HG02623 (cell line): ENCODE results near the gene FYN.
"Not testable (repeated sequence)": the region's sequence is repeated elsewhere in the genome, so short reads cannot be mapped to it uniquely, and the experiment has no call there.

Experiments used
- ATAC-seq: cut with Tn5 transposase; IDR thresholded peaks from one replicate; pipeline ENCODE4 v1.9.1; 2021; ENCODE audit warnings: moderate library complexity; ENCODE audit not compliant: unreplicated experiment

Gene FYN

DNA sequence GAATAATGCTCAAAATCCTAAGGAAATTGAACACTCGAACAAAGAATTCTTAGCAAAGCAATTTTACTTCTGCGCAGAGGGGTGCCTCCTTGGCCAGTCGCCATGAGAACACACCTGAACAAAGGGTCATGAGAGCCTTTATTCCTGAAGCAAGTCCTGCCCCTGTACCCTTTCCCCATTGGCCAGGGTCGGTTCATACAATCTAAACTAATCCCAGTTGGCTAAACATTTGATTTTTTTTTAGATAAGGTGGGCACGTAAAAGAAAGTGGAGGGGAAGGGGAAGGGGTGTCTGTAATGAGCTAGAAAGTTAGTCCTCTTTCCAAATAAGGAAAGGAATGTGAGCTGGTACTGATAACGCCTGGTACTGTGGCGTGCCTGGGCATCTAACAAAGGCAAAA is 37.9 kb downstream of the FYN start:
- not testable (repeated sequence) for ATAC-seq

DNA sequence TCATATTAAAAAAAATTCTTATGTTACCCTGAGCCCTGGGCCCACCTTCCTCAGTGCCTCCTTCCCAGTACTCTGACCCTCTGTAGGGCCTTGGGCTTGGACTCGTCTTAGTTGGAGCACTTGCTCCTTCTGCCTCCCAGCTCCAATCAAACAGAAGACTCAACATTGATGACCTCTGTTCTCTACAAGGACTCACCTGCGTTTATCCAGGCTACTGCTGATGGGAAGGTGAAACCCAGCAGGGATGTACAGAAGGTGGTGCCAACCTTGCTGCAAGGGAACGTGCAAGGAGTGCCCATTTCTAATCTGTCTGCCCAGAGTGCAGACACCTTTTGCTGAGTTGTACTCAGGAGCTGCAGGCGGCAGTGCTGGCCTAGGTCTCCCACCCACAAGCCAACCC is 38.9 kb downstream of the FYN start:
- ATAC-seq, result no peak

DNA sequence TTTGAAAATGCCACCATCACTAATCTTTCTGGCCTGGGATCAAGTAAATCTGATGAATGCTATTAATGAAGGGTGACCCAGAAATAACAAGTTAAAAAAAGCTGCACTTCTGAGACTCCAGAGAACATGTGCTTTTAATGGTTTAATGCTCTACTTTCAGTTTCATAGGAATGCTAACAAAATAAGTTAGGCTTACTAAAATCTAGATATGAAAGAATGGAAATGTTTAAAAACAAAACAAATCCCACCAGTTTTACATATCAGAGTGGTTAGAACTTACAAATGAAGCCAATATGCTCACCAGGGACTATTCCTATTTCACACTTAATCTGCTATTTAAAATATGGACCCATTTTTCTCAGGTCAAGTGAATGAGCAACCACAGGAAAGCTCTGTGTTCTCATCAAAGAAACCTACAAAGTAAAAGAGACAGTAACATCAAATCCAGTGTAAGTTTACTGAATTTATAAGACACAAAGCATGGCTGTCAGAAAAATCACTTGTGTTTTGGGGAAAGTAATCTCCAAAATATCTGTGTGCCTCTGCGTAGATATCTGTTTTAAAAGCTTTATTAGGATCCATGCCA is 40.3 kb downstream of the FYN start:
- peak; percentile 39 for ATAC-seq

DNA sequence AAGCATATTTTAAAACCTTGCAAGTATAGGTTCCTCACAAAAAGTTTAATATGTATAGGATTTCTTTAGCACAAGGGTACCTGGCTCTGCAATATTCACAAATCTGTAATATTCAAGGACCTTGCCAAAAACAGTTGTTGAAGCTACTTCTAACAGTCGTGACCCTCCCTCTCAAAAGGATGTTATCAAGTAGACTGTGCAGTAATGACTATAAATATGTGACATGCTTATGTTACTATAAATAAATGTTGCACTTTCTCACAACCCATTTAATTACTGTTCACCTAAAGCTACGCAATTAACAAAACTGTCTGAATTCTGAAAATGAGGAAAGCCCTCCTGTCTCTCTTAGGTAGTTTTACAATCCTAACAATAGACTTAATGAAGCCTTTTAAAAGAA is 41.8 kb downstream of the FYN start:
- no peak for ATAC-seq

DNA sequence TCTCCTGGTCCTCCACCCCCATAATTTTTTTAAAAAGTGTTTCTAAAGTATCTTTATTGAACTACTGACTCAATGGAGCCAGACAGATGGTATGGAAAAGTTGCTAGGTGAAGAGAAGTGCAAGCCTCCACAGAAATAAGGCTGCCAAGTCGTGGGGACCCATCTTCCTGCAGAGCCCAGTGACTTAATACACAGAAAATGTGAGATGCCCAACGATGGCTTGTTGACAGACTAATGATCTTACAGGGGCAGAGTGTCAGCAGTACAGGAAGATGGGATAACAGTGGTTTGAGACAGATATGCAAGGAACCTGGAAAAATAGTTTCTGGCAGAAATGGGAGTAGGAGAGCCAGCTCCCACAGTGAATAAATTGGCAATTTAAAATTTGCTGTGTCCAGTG is 43.3 kb downstream of the FYN start:
- no peak for ATAC-seq

DNA sequence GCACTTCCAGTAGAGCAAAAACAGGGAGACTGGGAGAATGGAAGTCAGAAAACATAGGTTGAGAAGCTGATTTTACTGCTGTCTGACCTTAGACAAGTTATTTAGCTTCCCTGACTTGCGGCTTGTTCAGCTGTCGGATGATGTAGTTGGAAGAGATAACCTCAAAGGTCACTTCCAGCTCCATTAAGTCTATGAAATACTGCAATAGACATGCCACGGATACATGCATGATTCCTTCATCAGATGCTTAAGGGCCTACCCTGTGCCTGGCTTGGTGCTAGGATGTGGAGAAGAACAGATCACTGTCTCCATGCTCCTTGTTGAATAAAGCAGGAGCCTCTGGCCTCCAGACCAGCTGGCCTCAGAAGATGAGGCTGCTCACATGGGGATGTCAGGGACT is 43.7 kb downstream of the FYN start:
- ATAC-seq, result no peak

DNA sequence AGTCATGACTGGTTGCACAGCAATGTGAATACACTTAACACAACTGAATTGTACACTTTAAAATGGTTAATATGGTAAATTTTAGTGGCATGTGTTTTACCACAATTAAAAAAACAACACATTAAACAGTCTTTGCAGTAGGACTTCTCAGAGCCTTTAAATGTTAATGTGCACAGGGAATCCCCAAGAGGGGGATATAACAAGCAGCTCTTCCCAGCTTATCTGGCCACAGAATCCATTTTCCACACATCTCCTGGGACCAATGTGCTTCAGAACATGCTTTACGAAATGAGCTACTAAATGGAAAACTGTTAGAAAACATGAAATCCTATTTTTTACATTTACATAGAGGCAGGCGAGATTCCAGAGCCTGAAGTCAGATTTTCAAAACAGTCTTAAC is 44.4 kb downstream of the FYN start:
- ATAC-seq, result no peak

DNA sequence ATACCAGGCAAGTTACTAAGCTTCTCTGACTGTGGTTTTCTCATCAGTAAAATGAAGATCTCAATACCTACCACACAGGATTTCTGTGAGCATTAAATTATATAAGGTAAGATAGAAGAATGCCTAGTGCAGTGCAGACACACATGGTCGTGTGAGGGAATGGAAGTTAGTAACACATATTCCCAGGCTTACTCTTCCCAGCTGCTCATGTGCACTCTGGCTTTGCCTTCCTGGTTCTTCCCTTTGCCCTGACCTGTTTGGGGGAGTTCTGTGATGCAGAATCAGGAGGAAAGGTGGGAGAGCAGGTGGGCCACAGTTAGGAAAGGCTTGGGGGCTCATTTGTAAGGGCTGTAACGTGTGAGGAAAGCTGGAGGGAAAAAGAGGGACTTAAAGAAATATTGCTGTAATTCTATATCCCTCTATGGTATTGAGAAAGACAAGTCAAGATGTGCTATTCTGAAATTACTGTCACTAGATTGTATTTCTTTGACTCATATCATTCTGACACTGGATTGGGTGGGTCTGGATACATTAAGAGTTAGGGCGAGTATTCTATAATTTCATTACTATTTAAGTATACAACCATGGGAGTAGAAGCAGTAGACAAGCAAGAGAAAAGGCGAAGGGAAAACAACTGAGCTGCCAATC is 47.7 kb downstream of the FYN start:
- ATAC-seq, result no peak

DNA sequence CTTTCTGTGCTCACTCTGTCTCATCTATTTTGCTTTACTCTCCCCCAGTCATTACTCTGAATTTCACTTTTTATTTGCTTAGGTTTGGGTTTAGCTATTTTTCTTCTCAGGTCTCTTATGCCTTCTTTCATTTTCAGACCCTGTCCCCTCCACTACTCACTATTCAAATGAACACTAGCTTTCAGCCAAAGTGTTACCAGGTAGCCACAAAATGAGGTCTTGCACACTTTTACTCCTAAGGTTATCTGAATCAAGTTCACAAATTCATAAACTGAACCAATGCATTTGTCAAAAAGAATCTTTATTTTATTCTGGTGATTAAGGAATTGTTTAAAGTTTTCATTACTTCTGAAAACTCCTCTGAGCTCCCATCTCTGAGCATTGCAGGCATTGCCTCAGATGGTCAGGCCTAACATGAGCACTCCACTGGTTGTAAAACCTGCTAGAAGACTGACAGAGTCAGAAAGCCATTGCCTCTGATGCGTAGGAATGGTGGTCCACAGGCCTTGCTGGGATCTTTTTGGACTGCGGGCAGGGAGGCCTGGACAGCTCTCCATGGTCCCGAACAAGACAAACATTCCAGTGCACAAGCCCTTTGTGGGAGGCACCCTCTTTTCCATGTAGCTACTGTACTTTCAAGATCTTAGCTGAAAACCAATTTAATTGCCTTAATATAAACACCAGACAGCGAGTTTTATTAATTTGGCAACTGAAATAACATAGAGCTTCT is 48.5 kb downstream of the FYN start:
- peak; percentile 85 for ATAC-seq

DNA sequence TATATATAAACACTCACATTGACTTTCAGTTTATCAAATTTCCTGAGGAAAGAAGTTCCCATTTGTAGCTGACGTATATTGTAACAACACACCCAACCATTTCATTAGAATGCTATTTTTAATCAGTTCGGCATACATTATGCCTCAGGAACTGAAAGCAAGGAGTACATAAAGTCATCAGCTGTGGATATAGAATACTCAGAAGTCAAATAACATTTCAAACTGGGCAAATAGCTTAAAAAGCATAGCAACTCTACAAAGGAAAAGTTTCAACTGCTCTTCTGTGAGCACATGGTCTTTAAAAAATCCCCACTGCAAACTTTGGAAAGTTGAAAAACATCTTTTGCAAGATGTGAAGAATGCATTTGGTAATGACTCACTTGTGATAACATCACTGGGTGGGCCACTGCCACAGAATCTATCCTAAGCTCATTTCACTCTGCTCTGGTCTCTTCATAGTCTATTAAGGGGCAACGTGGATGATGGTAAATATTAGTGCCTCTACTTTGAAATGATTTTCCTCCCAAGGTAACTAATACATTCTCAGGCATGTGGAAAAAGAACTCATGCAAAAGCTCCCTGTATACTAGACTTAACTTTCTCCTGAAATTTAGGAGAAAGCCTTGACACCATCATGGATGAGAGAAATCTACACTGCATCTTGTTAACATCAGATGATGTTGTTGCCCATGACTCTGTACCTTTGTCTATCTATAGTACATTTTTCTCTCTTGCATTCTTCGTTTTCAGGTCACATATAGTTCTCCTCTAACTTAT is 49.2 kb downstream of the FYN start:
- no peak for ATAC-seq

DNA sequence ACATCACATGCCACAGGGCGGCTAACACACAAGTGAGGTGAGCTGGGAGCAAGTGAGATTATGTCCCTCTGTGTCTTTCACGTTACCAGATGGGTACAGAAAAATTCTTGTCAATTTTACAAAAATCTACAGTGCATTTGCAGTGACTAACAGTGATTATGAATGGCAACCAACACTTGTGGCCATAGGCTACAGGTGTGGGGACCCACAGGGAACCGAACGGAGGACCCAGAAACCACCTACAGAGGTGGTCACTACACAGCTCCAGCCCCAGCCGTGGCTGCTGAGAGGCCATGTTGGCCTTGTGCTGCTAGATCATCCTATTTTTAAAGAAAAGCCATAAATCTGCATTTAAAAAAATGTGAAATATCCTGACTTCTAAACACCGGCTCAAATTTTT is 50.2 kb downstream of the FYN start:
- ATAC-seq, result no peak

DNA sequence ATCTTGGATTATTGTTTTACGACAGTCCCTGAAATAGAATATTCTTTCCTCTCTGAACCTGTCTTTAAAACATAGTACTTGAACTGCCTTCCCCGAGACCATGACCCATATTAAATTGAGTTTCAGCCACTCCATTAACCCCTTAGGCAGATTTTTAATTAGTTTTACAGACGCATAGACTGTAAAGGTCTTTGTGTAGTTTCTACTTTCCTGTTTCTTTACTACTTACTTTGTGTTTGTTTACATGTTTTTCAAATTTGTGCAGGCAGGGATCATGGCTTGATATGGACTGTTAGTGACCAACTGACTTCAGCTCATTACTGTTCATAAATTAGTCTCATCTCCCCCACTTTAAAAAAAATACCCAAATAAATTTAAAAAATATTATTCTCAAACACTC is 53.8 kb downstream of the FYN start:
- no peak for ATAC-seq

DNA sequence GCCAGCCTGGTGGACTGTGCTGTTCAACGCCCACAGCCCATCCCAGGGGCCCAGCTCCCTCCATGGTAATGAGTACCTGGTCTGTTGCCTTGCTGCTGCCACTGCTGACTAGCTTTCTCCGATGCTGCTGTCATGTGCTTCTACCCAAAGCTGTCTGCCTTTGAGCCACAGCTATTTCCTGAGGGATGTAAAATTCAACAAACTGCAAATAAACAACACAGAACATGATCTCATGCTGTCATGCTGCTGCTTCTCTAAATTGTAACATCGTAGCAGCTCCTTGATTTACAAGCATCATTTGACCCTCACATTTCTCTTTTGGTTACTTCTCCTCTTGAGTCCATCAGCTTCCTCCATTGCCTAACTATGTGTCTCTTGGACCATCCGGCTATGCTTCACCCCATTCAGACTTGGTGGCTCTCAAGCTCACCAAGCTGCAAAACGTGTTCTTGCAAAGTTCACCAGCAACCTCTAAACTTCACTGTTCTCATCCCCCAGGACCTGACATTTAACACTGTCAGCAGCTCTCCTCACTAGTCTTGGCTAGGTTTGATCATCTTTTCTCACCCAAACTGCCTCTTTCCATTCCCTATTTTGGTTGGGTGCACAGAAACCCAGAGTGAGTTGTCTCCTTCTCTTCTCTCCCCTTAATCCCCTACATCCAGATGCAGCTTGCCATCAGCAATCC is 54.6 kb downstream of the FYN start:
- ATAC-seq, result no peak

DNA sequence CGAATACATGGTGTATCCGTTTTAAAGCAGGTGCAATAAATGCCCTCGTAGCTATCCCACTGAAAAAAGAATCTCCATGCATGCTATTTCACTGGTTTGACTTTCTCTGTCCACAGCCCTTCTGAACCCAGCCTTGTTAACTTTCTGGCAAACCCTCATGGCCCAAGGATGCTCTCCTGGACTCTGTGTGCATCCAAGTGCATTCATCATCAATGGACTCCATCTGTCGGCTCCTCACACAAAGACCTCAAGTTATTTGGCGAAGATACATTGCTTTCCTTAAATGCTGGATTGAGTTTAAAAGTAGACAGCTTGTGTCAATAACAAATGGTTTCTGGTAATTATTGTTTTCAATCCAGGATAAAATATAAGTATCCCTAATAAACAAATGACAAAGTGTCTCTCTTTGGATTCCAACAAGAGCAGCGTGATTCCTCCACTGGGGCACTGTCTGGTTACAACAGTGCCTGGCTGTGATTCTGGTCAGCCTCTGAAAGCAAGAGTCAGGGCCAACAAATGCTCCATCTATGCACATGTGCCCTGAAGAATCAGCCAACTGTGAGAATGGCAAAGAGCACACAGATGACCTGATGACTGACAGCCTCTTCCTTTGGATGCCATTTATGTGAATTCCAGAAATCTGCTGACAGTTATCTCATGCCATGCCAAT is 55.7 kb downstream of the FYN start:
- ATAC-seq, result no peak

DNA sequence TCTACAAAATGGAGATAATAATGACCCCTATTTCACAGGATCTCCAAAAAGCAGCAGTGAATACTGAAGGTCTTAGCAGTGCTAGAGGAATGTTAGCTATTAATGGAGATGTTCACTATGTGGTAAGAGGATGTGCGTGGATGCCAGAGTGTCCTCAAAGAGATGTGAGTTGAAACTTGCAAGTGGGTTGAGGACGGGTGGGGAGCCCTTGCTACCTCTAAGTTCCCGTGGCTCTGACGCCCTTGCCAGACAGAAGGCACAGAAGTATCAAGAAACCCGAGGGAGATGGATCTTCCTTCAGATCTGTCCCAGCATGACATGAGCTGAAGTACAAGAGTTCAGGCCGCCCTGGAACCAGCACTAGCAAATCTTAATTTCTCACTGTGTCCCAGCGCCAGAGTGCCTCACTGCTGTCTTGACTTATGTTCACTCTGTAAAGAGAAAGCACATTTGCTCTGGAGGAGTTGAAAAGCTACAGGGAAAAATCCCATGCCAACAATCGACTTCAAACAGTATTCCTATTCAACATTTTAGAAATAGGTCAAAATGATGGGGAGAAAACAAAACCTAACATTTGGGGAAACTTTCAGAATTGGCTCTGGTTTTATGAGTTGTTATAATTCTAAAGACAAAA is 59.5 kb downstream of the FYN start:
- ATAC-seq, result no peak

DNA sequence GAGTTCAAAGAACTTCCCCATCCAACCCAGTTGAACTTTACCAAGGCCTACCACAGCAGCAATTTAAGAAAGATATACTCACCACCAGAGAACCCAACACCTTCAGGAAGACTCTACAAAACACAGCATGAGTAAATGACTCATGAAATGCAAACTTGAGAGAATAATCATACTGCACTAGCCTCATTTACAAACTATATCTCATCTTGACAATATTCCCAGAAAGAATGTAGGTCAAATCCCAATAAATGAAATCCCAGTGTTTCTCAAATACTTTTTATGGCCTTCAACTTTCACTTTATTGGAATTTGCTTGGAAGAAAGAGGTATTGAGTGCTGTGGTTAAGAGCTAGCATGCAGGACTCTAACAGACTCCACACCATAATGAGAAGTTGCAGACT is 60.0 kb downstream of the FYN start:
- ATAC-seq, result no peak

DNA sequence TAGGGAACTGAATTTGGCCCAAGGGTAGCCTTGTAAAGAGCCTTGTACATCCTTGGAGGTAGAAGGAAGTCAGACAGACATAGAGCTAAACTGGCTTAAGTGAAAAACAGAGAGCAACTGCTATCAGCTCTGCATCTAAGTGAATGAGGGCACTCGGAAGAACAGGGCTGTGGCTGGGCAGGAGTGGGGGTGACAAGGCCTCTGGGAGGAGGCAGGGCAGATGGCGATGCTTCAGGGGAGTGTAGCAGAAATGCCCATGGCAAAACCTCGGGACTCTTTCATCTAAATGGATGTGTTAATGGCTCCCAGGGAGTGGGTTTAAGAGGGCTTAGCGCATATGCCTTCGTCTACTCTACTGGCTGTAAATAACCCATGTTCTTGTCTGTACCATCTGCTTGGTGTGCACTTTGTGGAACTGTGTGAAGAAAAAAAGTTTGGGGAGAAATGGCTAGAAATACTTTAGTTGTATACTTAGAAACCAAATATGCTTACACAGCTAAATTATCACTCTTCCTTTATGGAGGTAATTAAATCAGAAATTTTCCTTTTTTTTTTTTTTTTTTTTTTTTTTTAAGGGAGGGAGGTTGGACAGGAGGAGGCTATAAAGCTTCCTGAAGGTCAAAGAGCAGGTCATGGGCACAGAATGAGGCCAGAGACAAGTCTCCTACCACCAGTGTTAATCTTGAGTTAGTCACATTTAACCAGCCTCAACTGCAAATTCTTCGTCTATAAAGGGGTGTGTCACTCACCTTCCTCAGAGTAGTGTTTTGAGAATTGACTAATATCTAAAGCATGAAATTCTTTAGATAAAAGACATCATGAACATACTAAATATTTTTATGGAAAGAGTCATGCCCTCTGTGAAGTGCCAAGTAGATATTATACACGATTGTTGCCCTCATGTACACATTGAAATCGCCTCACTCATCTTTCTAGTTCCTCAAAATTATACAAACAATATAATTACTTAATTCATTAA is 60.9 kb downstream of the FYN start:
- ATAC-seq, result no peak

DNA sequence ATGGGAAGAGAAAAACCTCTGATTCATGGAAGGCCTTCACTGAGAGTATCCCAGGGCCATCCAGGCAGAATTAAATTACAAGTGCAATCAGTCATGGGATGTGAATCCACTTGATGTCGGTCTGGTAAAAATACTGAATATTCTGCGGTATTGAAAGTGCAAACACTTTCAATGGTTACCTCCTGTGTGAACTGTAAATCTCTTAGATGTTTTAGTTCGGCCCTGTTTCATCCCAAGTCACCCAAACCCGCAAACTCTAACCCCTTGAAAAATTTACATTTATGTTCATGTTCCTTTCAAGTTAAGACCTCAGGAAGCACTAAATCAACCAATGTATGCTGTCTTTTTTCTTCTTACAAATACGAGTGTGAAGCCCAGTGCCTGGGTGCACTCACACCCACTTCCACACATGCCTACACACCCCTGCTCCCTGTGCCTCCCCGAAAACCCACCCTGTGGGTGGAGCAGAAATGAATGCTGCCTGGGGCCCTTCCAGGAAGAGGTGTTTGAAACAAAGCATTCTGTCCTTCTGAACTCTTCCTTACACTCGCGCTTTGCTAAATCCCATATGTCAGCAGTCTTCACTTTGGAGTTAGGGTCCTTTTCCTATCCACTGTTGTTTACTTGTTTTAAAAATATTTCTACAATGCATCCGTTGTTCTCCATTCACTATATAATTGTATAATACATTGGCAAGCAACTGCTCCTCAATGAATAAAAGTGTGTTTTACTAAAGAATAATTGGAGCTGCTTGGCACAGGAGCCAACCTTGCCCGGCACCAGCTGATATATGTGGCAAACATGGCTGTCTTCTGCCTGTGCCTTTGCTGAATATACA is 62.7 kb downstream of the FYN start:
- ATAC-seq, result no peak
